HepG2 (cell line): ENCODE data around the gene LEMD1. TPM values are rescaled to one million over a fixed set of nuclear protein-coding genes. Genes with fewer than 3 reads are reported as not detected.
A peak's percentile ranks its signal among the peaks of the same experiment; 100 is the strongest.

Experiments used
- ATAC-seq: fragments of 200-7000 bp; cut with Tn5 transposase; 3 replicates; pipeline ENCODE4 v1.9.1; 2020; ENCODE audit warnings: mild to moderate bottlenecking, moderate library complexity
- BruUV-seq: library from RNA; stranded (reverse); fragments of 400-500 nt; replicated peaks from 2 replicates; lab custom pipeline; 2021; lab: Mats Ljungman, UMichigan
- CTCF ChIA-PET: fragments of 300-600 bp; formaldehyde crosslinking; extraction: SDS; loops from one replicate; lab custom pipeline; 2021; ENCODE audit warnings: low total read pairs, inconsistent platforms, low intra/inter-chr PET ratio; lab: Yijun Ruan, JAX
- POLR2A ChIA-PET: fragments of 350-600 bp; sonication (Branson Sonifier 250); formaldehyde crosslinking; loops from one replicate; lab custom pipeline; 2020; ENCODE audit warnings: antibody characterized with exemption, inconsistent platforms; lab: Yijun Ruan, JAX
- DNase-seq: peaks from one replicate; pipeline ENCODE4 v3.0.0-alpha.2; 2015; ENCODE audit warnings: low spot score
- FAIRE-seq: peaks from 3 replicates; lab custom pipeline; 2011; peaks lifted over from hg19 to GRCh38; lab: Jason Lieb, UNC
- H2AFZ ChIP-seq: one replicate; pipeline ENCODE4 v1.6.1; 2011; ENCODE audit warnings: low read length, inconsistent platforms
- H3K27ac ChIP-seq: fragments of 300-600 bp; 3 replicates; pipeline ENCODE4 v1.8.0; 2011; ENCODE audit warnings: mixed run types, mild to moderate bottlenecking, mixed read lengths, low read length, inconsistent platforms; ENCODE audit not compliant: insufficient read depth; ENCODE audit errors: extremely low read length
- H3K27me3 ChIP-seq, 2 experiments: fragments of 200-600 bp in 1 of 2; 2 replicates in 1 of 2; 3 replicates in 1 of 2; pipeline versions ENCODE4 v1.6.0 to v1.8.0; 2011; ENCODE audit warnings: low read length in 2 of 2, mild to moderate bottlenecking in 2 of 2, moderate library complexity in 2 of 2, inconsistent platforms in 1 of 2; ENCODE audit not compliant: insufficient read depth in 2 of 2, control insufficient read depth in 1 of 2
- H3K36me3 ChIP-seq, 2 experiments: fragments of 200-600 bp in 1 of 2; replicated peaks in 1 of 2; 2 replicates in 1 of 2; 3 replicates in 1 of 2; pipeline versions ENCODE4 v1.5.1 to v1.8.0; 2011; ENCODE audit warnings: low read length in 2 of 2, inconsistent platforms in 1 of 2; ENCODE audit not compliant: insufficient read depth in 2 of 2, control insufficient read depth in 1 of 2
- H3K4me1 ChIP-seq: 2 replicates; pipeline ENCODE4 v1.5.1; 2012; ENCODE audit warnings: low read length, inconsistent platforms; ENCODE audit not compliant: insufficient read depth
- H3K4me2 ChIP-seq: 2 replicates; pipeline ENCODE4 v1.6.0; 2011; ENCODE audit warnings: low read depth, low read length, inconsistent platforms
- H3K4me3 ChIP-seq, 3 experiments: fragments of 200-600 bp in 1 of 3; sonication (generic), shearing (Covaris generic) in 1 of 3; replicated peaks in 1 of 3; 2 replicates each; pipeline ENCODE4 v1.5.1; 2011 to 2016; ENCODE audit warnings: low read length in 3 of 3, inconsistent platforms in 2 of 3, low read depth in 2 of 3, mild to moderate bottlenecking in 2 of 3, control low read depth in 1 of 3, mixed read lengths in 1 of 3; ENCODE audit not compliant: insufficient read depth in 1 of 3
- H3K79me2 ChIP-seq: one replicate; pipeline ENCODE4 v1.6.1; 2011; ENCODE audit warnings: low read length, inconsistent platforms; ENCODE audit not compliant: insufficient read depth
- H3K9ac ChIP-seq: 2 replicates; pipeline ENCODE4 v1.6.0; 2011; ENCODE audit warnings: mild to moderate bottlenecking, low read depth, low read length, inconsistent platforms; ENCODE audit not compliant: insufficient read depth
- H3K9me3 ChIP-seq: 2 replicates; pipeline ENCODE4 v1.5.1; 2012; ENCODE audit warnings: mild to moderate bottlenecking, low read length
- H4K20me1 ChIP-seq: 2 replicates; pipeline ENCODE4 v1.6.0; 2011; ENCODE audit warnings: inconsistent platforms, mild to moderate bottlenecking, low read length, moderate library complexity; ENCODE audit not compliant: insufficient read depth
- FOXC1 ChIP-seq: sonication (generic); formaldehyde crosslinking; IDR thresholded peaks from 2 replicates; pipeline ENCODE4 v1.8.0; 2022; ENCODE audit warnings: mild to moderate bottlenecking, missing genetic modification reagents, borderline replicate concordance
- RARA ChIP-seq: IDR thresholded peaks from 2 replicates; pipeline ENCODE4 v1.6.1; 2016; ENCODE audit warnings: missing genetic modification reagents, missing compliant biosample characterization
- SMARCC2 ChIP-seq: fragments of 450-650 bp; IDR thresholded peaks from 2 replicates; pipeline ENCODE4 v1.6.1; 2017; ENCODE audit warnings: antibody characterized with exemption, mild to moderate bottlenecking
- WGBS: methylation state at CpG from one replicate; pipeline ENCODE4 v1.1.6; 2017; ENCODE audit warnings: low lambda C conversion rate; 5-methylcytosine and 5-hydroxymethylcytosine counted together
- in situ Hi-C: cut with HindIII; loops from 2 replicates; pipeline ENCODE4 v1.10.0; 2017; ENCODE audit warnings: low pct_unique_long_range_greater_than_20kb; ENCODE audit not compliant: extremely low pct_ligation_motif_present
- intact Hi-C: fragments of 100-400 bp; cut with micrococcal nuclease; formaldehyde crosslinking; loops from one replicate; pipeline ENCODE4 v1.10.0; 2022; ENCODE audit not compliant: unreplicated experiment
- microRNA counts: library from miRNA; unstranded; fragments of <30 nt; microRNA quantifications from one replicate; lab custom pipeline; 2015
- microRNA-seq: library from miRNA; unstranded; fragments of <30 nt; microRNA quantifications from one replicate; pipeline ENCODE4, GENCODE V29; 2020
- polyA plus RNA-seq, 8 experiments: library from polyadenylated mRNA; depleted of rRNA in 3 of 8; stranded (reverse) in 7 of 8; unstranded in 1 of 8; fragments of >200 nt; fragmentation: Illumina TruSeq in 4 of 8; extraction: Trizol in 4 of 8; gene quantifications; 2 replicates each; pipeline versions ENCODE4 v1.2.1 to v1.2.3, GENCODE V29; 2011 to 2016; ENCODE audit warnings: low read depth in 4 of 8, missing spikeins in 1 of 8, mixed read lengths in 1 of 8; ENCODE audit not compliant: insufficient read depth in 1 of 8
- small RNA-seq, 3 experiments: library from RNA; depleted of rRNA; stranded (forward); fragments of <200 nt; gene quantifications; one replicate each; pipeline ENCODE3, GENCODE V24; 2012; ENCODE audit warnings: low read depth in 2 of 3, low replicate concordance in 1 of 3; ENCODE audit not compliant: insufficient read length in 3 of 3, insufficient read depth in 2 of 3
- total RNA-seq, 5 experiments: library from RNA; depleted of rRNA; stranded (reverse); fragments of >200 nt; fragmentation: Illumina TruSeq; extraction: Trizol; gene quantifications; 2 replicates each; pipeline ENCODE4 v1.2.3, GENCODE V29; 2016; ENCODE audit warnings: low read depth in 1 of 5

The LEMD1 gene
- total and polyA plus RNA-seq, 2 of the 13 experiments (the other 11 are each of a cell fraction or from before 2014, with no cell fraction given), result 1.4 to 2.3 TPM

DNA sequence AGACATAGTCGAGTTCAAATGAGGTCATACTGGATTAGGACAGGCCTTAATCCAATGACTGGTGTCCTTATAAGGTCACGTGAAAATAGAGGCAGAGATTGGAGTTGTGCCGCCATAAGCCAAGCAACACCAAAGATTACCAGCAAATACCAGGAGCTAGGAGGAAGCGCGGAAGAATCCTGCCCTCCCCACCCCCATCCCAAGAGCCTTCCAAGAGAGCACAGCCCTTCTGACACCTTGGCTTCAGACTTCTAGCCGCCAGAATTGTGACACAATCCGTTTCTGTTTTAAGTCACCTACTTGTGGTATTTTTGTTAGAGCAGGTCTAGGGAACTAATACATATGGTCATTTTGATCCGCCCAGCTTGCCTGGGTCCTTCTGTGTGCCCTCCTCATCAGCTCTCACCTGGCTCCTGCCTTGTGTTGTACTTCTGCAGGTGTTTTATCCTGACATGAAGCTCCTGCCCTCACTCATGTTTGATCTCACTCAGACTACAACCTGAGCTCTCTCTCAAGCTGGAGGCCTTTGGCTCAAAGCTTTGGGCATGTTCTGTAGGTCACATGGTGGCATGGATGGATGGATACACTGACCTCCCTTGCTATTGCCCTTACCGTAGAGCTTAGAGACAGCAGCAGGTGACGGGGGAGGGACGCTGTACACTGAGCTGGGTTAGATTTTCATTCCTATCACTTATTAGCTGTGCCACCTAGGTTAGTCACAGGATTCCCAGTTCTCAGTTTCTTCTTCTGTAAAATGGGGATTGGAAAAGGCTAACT lies 89.7 kb downstream of the LEMD1 start:
- intact Hi-C loops (loop anchor here (10.0 kb wide), 1 partner anchor 123 kb away; the partner anchor contains the start of gene BLACAT1), in situ Hi-C loops (loop anchor here (10.0 kb wide), 1 partner anchor 357 kb away; no protein-coding TSS in a partner anchor)
- ChIA-PET POLR2A (no interaction called here), CTCF (no interaction called here)
- Histone ChIP-seq H3K9ac (no peak overlapping the region), H3K4me1 (no peaks in the 10 kb centered on the region), H4K20me1 (no peaks in the 10 kb centered on the region), H3K36me3 (no peaks in the 10 kb centered on the region), H3K4me2 (no peak overlapping the region), H3K4me3 (no peak overlapping the region), H3K79me2 (no peaks in the 10 kb centered on the region), H3K27ac (no peak overlapping the region), H3K9me3 (no peaks in the 10 kb centered on the region), H2AFZ (no peak overlapping the region), H3K27me3 (peaks cover 2 to 55% of the 10 kb centered on the region in 2 experiments)
- no TSS peak for BruUV-seq
- no peak for ATAC-seq
- DNase-seq, result no peak
- no peak for TF ChIP-seq SMARCC2
- no peak for TF ChIP-seq RARA (CRISPR knock-in tag)
- no peak for TF ChIP-seq FOXC1
- WGBS, result 51% methylated on average over 8 of the region's 11 CpGs
- no peak for FAIRE-seq

MicroRNAs encoded within 50 kb of the gene (microRNA counts, 767-probe panel; counts per million panel counts)
- not detected for microRNA hsa-miR-135b-5p (lab: Ali Mortazavi, UCI)

Small RNAs within 50 kb of the gene (microRNA-seq; reads per million reads assigned to microRNA genes)
- gene MIR135B, result 2,461 reads per million, percentile 94 among the genes with 10 or more reads in this experiment

Small RNAs within 50 kb of the gene (small RNA-seq; reads per million reads assigned to genes)
- gene MIR135B, result 3.6 to 1,750 (median 806) reads per million in 3 experiments
- gene SNRPGP10, result 0 reads per million in 3 experiments

Other genes with a start within 250 kb of the LEMD1 start
- 4.8 and 6.1 TPM in 2 replicates for gene DSTYK, start 210.4 kb downstream of the LEMD1 start, total RNA-seq (2016; rRNA removed; fragmentation: Illumina TruSeq; extraction: Trizol)
- gene DSTYK, start 210.4 kb downstream of the LEMD1 start, polyA plus RNA-seq (2011; rRNA removed), result 2.5 and 2.6 TPM in 2 replicates
- 0.21 and 0.24 TPM in 2 replicates for gene TMCC2, start 194.1 kb downstream of the LEMD1 start, total RNA-seq (2016; rRNA removed; fragmentation: Illumina TruSeq; extraction: Trizol)
- 0.12 and 0.26 TPM in 2 replicates for gene TMCC2, start 194.1 kb downstream of the LEMD1 start, polyA plus RNA-seq (2011; rRNA removed)
- 1.1 and 1.2 TPM in 2 replicates for gene NUAK2, start 100.3 kb downstream of the LEMD1 start, total RNA-seq (2016; rRNA removed; fragmentation: Illumina TruSeq; extraction: Trizol)
- gene NUAK2, start 100.3 kb downstream of the LEMD1 start, polyA plus RNA-seq (2011; rRNA removed), result 0.68 and 0.75 TPM in 2 replicates
- gene KLHDC8A, start 65.1 kb downstream of the LEMD1 start, total RNA-seq (2016; rRNA removed; fragmentation: Illumina TruSeq; extraction: Trizol), result not detected in 2 replicates
- gene KLHDC8A, start 65.1 kb downstream of the LEMD1 start, polyA plus RNA-seq (2011; rRNA removed), result not detected in 2 replicates
- gene BLACAT1, start 34.0 kb upstream of the LEMD1 start, total RNA-seq (2016; rRNA removed; fragmentation: Illumina TruSeq; extraction: Trizol), result 0.42 and 1.2 TPM in 2 replicates
- gene BLACAT1, start 34.0 kb upstream of the LEMD1 start, polyA plus RNA-seq (2011; rRNA removed), result 2.7 and 2.8 TPM in 2 replicates
- gene CDK18, start 82.6 kb upstream of the LEMD1 start, total RNA-seq (2016; rRNA removed; fragmentation: Illumina TruSeq; extraction: Trizol), result 3.2 and 6.4 TPM in 2 replicates
- 38.8 and 45.3 TPM in 2 replicates for gene CDK18, start 82.6 kb upstream of the LEMD1 start, polyA plus RNA-seq (2011; rRNA removed)
- gene ELK4, start 210.0 kb upstream of the LEMD1 start, total RNA-seq (2016; rRNA removed; fragmentation: Illumina TruSeq; extraction: Trizol), result 13.1 and 15.0 TPM in 2 replicates
- gene ELK4, start 210.0 kb upstream of the LEMD1 start, polyA plus RNA-seq (2011; rRNA removed), result 6.8 and 8.3 TPM in 2 replicates